Peyer's patch (tissue), 4 donors: ENCODE results near the gene RPL35A.

Source experiments
- POLR2A ChIP-seq, 2 donors: fragments of 450-650 bp; IDR thresholded peaks; one replicate each; pipeline ENCODE4 v1.5.1; 2017; ENCODE audit warnings: antibody characterized with exemption in 2 of 2, mild to moderate bottlenecking in 2 of 2, moderate library complexity in 2 of 2
- TF ChIP-seq, protein P1 (sequence below), 6 experiments: fragments of 450-650 bp in 4 of 6; fragments of 200-600 bp in 2 of 6; sonication (generic) in 1 of 6; IDR thresholded peaks; one replicate each; pipeline ENCODE4 v1.5.1; 2017 to 2019; ENCODE audit warnings: antibody characterized with exemption in 6 of 6, mild to moderate bottlenecking in 3 of 6, moderate library complexity in 1 of 6

DNA sequence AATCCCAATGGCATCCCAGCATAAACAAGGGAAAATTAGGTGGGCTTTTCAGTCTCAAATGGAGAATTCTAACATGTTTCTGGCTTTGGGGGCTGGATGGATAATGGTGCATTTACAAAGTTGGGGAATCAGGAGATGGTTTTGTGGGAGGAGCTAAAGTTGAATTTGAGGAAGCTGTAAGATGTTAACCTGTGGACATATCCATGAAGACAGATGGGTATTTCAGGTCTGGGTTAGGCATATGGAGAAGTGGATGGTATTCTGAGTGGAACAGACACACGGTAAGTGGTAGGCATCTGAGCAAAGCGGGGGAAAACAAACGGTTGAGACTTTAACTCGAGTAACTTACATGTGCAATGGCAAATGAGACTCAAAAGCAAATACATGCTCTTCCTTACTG, 8.4 kb downstream of the RPL35A start:
- TF ChIP-seq, protein P1, sequence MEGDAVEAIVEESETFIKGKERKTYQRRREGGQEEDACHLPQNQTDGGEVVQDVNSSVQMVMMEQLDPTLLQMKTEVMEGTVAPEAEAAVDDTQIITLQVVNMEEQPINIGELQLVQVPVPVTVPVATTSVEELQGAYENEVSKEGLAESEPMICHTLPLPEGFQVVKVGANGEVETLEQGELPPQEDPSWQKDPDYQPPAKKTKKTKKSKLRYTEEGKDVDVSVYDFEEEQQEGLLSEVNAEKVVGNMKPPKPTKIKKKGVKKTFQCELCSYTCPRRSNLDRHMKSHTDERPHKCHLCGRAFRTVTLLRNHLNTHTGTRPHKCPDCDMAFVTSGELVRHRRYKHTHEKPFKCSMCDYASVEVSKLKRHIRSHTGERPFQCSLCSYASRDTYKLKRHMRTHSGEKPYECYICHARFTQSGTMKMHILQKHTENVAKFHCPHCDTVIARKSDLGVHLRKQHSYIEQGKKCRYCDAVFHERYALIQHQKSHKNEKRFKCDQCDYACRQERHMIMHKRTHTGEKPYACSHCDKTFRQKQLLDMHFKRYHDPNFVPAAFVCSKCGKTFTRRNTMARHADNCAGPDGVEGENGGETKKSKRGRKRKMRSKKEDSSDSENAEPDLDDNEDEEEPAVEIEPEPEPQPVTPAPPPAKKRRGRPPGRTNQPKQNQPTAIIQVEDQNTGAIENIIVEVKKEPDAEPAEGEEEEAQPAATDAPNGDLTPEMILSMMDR (IDR thresholded peaks at IDR 0.05), result no peak
- TF ChIP-seq POLR2A (IDR thresholded peaks at IDR 0.05), result no peak
